HuH-7 (cell line): ENCODE results near the gene HABP2.
A peak's percentile ranks its signal among the peaks of the same experiment; 100 is the strongest.

Experiments
- DNase-seq: peaks from one replicate; pipeline ENCODE4 v3.0.0; 2011; ENCODE audit warnings: low spot score

Gene HABP2

DNA sequence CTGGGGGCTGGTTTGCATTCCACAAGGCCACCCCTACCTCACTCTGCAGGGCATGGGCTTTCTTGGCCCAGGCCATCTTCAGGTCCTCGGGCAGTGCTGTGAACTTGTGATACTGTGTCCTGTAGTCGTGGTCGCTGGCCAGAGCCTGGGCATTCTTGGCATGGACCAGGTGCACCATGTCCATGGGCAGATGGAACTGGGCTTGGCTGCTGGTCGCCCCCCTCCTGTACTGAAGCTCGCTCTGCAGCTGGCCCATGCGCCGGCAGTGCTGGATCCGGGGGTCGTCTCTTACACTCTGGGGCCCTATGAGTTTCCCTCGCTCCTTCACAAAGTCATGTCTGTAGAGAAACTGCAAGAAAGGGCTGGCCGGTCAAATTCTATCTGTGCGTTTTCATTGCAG, 51.7 kb downstream of the HABP2 start:
- no peak for DNase-seq

- DNase-seq, result no peak
Measured at GRCh38 chr10:113605268-113605978, 52.6 kb downstream of the HABP2 start.

DNA sequence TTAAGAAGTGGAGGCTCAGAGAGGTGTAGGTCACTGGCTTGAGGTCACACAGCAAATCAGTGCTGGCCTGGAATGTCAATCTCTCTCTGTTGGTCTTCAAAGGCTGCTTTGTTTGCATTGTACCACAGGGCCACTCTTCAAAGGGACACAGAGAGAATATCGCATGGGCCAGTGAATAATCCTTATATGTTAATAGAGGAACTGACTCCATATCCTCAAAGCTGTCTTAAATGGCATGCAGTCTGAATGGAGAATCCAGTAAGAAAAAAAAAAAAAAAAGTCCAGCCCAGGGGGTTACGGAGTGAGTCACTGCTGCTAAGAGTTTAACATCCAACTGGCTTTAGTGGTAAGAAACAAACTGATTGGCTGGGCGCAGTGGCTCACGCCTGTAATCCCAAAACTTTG, 56.9 kb downstream of the HABP2 start:
- DNase-seq, result no peak

DNA sequence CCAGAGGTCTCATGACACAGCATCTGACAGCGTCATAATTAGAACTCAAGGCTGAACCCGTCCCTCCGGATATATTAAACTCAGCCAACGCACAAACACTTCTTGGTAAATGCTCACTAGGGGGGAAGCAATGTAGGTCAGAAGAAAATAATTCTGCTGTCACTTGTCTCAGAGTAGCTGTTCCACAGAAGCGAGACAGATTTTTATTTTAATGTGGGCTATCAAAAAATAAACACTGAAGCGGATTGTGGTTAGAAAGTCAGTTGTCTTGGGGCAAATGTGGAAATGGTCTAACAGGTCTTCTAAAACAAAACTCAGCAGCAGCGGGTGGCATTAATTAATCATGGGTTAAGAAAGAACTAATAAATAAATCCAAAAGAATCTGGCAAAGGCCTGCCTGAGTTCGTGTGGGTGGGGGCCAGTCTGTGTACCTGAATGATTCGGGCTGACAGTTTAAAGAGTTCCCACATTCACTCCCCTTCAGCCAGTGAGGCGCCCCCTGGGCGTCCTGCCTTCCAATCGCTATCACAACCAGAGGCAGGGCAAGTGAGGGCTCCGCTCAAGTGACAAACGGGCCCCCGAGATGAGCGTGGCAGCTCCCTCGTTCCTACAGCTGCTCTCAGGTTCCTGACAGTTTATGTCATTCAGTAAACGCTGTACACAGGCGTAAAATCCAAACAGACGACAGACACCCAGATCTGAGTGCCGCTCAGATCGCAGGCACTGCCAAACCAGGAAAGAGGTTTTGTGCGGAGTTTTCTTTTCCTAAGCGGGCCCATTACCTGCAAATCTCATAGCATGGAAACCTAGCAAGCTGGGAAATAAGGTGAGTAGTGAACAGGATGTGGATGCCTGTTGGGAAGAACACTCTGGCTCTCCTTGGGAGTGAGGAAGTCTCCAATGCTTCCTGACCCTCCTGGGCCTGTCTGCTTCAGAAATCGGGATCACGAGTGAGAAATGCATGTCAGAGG, 58.1 kb downstream of the HABP2 start:
- no peak for DNase-seq

- no peak for DNase-seq
Measured at GRCh38 chr10:113612154-113612553, 59.3 kb downstream of the HABP2 start.

DNA sequence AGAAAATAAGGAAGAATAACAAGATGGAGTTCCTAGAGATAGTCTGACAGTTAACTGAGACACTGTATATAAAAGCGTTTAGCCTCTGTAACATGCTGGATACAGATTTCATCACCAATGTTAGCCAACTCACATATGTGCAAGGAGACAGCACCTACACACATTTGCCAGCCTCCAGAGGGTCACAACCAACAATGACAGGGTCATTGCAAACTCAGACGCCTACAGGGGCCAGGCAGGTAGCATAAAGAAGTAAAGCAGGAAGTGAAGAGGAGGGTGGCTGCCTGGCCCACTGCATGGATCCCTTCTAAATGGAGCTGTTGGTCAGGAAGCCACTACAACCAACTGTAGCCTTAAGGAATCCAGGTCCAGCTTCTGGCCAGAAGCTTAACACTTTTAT, 60.6 kb downstream of the HABP2 start:
- no peak for DNase-seq

DNA sequence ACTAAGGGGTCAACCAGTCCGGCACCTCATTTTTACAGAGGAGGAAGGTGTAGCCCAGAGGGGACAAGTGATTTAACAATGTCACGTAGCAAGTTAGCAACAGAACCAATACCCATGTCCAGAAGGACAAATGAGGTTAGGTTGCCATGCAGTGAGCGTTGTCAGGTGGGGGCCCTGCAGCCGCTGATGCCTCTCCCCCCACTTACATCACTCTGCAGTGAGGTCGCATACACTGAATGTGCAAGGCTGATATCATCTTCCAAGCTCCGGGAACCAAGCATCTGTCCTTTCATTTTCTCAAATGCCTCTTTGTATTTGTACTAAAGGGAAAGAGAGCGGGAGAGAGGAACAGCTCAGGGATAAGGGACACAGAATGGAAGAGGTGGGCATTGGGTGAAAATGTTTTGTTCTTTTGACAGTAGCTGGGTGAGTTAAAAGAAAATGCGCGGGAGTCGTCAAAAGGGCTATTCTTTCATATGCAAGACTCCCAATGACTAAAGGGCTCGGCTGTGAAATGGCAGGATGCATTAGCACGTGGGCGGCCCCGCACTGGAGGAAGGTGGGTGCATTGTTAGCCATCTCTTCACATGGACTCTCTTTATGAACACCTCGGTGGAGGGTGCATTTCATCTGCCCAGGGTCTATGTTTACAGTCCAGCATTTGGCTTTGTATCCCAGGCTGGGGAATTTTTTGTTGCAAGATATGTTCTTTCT, 61.3 kb downstream of the HABP2 start:
- no peak for DNase-seq

DNA sequence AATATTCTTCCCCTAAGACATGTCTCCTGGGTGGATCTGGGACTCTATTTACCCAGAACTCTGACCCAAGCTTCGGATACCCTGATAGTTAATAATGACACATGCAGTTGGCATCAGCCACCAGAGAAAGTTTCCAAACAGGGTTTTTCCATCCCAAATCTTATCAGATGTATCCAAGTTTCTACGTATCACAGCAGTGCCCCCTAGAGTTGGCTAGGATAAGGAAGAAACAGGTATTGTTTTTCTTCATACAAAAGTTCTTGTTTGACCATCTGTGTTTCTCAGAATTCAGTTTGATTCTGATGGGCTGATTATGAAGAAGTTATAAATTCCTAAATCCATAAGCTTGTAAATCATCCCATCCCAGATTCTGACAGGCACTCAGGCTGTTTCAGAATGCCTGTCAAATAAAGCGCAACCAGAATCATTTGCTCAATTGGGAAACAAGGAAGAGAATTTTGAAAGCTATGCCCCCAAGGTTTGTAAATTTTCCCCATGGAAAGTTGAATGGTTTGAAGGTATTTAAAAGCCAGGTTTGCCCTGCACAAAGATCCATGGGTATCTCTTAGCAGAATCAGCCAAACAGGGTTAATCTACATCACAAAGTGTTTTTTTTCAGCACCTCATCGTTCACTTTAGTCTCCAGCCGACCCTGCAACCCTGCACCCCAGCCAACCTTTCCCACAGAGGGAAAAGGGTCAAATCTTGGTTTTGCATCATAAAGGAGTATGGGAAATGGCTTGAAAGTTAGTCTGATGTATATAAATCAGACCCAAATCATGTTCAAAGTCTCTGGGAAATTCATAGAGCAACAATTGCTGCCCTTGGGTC, 63.6 kb downstream of the HABP2 start:
- DNase-seq, result peak; percentile 49

- no peak for DNase-seq
Measured at GRCh38 chr10:113617086-113617485, 64.2 kb downstream of the HABP2 start.

DNA sequence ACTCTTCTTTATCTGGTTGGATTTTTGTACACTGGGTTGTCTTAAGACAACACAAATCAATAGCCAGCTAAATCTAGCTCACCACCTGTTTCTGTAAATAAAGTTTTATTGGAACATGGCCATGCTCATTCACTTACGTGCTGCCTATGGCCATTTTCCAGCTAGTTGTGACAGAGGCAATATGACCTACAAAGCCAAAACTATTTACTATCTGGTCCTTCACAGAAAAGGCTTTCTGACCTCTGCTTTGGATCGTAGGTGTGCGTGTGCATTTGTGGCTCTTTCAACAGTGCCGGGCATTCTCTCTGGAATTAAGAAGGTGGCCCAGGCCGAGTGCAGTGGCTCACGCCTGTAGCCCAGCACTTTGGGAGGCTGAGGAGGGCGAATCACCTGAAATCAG, 65.5 kb downstream of the HABP2 start:
- DNase-seq, result no peak

GRCh38 chr10:113619401-113619800, 66.5 kb downstream of the HABP2 start:
- DNase-seq, result no peak

DNA sequence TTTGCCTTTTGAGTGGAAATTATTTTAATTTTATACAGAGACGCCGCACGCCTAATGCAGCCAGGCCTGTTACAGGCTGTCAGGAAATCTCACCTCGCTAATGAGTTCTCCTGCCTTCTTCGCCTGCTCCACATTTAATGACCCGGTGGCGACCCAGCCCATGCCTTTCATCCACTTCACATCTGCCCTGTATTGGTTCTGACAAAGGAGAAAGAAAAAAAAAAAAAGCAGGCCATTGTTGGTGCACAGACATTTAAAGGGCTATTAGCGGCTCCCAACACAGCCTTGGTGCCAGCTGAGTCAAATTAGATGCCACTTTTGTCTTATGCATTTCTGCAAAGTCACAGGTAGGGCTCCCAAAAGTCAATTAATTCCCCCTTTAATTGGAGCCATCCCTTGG, 67.7 kb downstream of the HABP2 start:
- DNase-seq, result no peak

GRCh38 chr10:113620936-113621335, 68.1 kb downstream of the HABP2 start:
- no peak for DNase-seq

DNA sequence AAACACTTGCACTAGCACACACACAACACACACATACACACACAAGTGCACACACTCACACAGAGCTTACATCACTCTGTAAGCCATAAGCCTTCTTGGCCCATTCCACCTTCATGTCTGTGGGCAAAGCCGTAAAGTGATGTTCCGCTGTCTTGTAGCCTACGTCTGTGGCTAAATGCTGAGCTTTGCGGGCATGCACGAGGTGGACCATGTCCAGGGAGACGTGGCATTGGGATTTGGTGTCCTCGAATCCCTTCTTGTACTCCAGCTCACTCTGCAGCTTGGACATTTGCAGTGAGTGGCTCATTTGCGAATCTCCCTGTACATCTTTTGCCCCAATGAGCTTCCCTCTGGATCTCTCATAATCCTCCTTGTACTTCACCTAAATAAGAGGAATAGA, 68.9 kb downstream of the HABP2 start:
- no peak for DNase-seq

DNA sequence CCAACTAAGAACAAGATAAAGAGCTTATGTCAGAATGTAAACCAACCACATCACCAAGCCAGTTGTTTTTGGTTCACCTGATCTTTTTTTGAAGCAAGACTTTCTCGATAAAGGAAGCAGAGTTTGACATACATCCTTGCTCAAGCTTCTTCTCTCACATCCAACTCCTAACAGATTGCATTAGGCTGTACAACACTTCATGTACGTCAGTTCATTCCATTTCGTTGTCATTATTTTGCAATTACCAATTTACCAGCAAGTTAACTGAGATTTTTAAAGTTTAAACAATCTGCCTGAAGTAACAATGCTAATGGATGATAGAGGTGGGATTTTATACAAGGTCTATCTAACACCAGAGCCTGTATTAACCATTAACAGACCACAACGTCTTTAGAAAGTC, 70.0 kb downstream of the HABP2 start:
- DNase-seq, result no peak

- DNase-seq, result no peak
Measured at GRCh38 chr10:113625461-113626186, 72.8 kb downstream of the HABP2 start.

DNA sequence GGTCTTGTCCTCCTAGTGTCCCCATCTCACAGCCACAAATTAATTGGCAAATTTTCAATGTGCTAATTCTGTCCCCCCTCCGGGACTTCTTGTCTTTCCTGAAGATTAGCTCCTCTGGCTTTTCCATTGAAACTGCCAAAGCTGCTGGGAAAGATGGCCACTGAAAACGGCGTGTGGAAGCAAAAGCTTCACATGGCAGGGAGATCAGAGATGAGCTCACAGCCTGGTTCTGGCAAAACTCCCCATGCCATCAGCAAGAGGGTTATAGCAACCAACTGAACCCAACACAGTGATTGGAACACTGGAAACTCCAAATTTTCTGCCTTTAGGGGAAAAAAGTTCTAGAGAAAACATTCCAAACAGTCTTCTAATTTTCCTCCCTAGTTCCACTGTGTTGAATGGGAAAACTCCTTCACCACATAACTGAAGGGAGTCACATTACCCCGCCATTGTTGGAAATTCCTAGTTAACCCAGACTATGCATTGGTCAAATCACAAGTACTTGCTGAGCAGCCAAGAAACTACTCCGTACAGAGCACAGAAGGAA, 74.0 kb downstream of the HABP2 start:
- DNase-seq, result no peak

DNA sequence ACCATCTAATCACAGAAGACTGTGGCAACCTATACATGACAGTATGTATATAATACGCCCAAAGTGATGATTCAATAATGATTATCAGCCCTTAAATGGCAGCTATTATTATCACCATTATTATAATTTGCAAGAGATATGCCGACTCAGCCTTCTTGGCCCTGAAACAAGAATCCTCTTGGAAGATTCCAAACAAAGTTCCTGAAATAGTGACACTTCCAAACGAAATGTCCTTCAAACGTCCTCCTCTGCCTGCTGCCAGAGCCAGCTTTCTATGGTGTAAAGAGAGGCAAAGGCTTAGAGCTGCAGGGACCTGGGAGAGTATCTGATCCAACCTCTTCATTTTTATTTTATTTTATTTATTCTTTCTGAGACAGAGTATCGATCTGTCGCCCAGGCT, 75.0 kb downstream of the HABP2 start:
- DNase-seq, result no peak

DNA sequence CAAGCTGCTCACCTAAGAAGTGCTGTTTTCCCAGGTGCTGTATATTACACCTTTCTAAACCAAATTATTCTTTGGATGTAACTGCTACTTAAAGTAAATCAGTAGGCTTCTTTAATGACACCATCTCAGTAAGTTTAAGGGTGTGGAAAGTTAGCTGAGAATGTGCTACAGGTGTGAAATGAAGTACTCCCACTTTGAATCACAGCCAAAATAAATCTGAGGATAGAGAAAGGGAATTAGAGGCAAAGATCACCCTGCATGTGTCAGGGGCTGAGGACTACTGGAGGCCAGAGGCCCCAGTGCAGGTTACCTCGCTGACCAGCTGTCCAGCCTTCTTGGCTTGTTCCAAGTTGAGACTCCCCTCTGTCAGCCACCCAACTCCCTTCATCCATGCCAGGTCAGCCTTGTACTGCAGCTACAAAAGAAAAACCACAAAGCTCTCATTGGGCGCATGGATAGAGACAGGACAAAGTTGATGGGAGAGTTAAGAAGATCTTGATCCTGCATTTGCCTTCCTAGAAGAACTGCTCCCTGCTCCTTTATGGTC, 75.8 kb downstream of the HABP2 start:
- DNase-seq, result no peak

DNA sequence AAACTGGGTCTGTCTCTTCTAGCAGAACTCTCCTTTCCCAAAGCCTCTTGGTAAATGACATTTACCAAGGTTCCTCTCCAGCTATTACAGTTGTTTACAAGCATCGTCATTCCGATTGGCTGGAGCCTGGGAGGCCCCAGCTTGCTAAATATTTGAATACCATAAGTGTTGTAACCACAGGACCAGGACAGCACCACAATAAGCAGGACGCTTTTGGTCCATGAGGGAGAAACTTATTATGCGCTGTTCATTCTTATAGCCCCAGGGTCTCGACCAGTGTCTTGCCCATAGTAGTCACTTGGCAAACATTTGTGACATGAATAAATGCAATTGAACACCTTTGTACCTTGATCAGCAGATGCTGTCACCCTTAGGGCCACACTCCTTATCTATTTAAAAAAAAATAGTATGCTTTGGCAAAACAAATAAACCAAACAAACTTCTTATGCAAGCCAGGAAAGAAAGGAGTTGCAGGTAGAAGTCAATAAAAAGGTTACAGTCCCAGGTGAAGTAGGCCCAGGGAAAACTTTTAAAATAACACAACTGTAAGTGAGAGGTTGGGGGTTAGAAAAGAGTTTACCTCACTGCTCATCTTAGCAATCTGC, 78.2 kb downstream of the HABP2 start:
- DNase-seq, result peak; percentile 34
